HFFc6 (cell line): ENCODE measurements around the gene CCDC188. TPM values are rescaled to one million over a fixed set of nuclear protein-coding genes. Genes with fewer than 3 reads are reported as not detected.
A peak's percentile ranks its signal among the peaks of the same experiment; 100 is the strongest.

Experiments used
- DNase-seq: peaks from one replicate; pipeline ENCODE4 v3.0.0-alpha.2; 2018
- H3K27ac Mint-ChIP-seq: 2 replicates; pipeline ENCODE4 v1.8.0; 2020; ENCODE audit warnings: mild to moderate bottlenecking, mixed read lengths
- H3K27me3 Mint-ChIP-seq: 2 replicates; pipeline ENCODE4 v1.8.0; 2021; ENCODE audit warnings: mild to moderate bottlenecking, moderate library complexity, mixed read lengths; ENCODE audit not compliant: insufficient read depth
- H3K36me3 Mint-ChIP-seq: 2 replicates; pipeline ENCODE4 v1.8.0; 2021; ENCODE audit warnings: low read depth, mixed read lengths
- H3K4me1 Mint-ChIP-seq: 2 replicates; pipeline ENCODE4 v1.8.0; 2020; ENCODE audit warnings: low read depth, mixed read lengths
- H3K4me3 Mint-ChIP-seq: 2 replicates; pipeline ENCODE4 v1.8.0; 2020; ENCODE audit warnings: mild to moderate bottlenecking, moderate library complexity, mixed read lengths
- H3K9me3 Mint-ChIP-seq: 2 replicates; pipeline ENCODE4 v1.8.0; 2020; ENCODE audit warnings: mild to moderate bottlenecking, mixed read lengths
- CTCF ChIP-seq: fragments of 200-600 bp; sonication (generic); IDR thresholded peaks from 2 replicates; pipeline ENCODE4 v1.5.0; 2021; ENCODE audit warnings: antibody characterized with exemption, mild to moderate bottlenecking
- total RNA-seq, 6 experiments: library from RNA; stranded (reverse); fragmentation: NEBNext Ultra II Directional; extraction: Animal tissue kit (Norgen Biotek cat#: 25700); gene quantifications; 2 replicates in 1 of 6; 3 replicates in 5 of 6; pipeline ENCODE4 v1.2.3, GENCODE V29; 2021

CCDC188 gene
- total RNA-seq, 6 experiments from 2014 or later = 0.54 to 3.9 (median 2.8) TPM; not detected in 1

- Mint-ChIP-seq H3K27ac (no peak overlapping the region), H3K36me3 (no peaks in the 10 kb centered on the region), H3K9me3 (no peaks in the 10 kb centered on the region), H3K4me3 (no peak overlapping the region), H3K4me1 (no peaks in the 10 kb centered on the region), H3K27me3 (peaks cover 31% of the 10 kb centered on the region)
- DNase-seq = no peak
- no peak for TF ChIP-seq CTCF
Observed at GRCh38 chr22:20171288-20172140, 20.7 kb upstream of the CCDC188 start.

- Mint-ChIP-seq H3K4me3 (no peak overlapping the region), H3K36me3 (no peaks in the 10 kb centered on the region), H3K4me1 (no peaks in the 10 kb centered on the region), H3K27ac (no peak overlapping the region), H3K27me3 (peaks cover 28% of the 10 kb centered on the region), H3K9me3 (no peaks in the 10 kb centered on the region)
- no peak for DNase-seq
- TF ChIP-seq CTCF = no peak
Observed at GRCh38 chr22:20170170-20170569, 19.3 kb upstream of the CCDC188 start.

GRCh38 chr22:20169253-20169822, 18.5 kb upstream of the CCDC188 start:
- H3K4me1 Mint-ChIP-seq = no peaks in the 10 kb centered on the region
- no peak for DNase-seq
- peaks cover 28% of the 10 kb centered on the region for H3K27me3 Mint-ChIP-seq
- no peak overlapping the region for H3K27ac Mint-ChIP-seq
- TF ChIP-seq CTCF = peak; percentile 33
- no peak overlapping the region for H3K4me3 Mint-ChIP-seq
- H3K36me3 Mint-ChIP-seq = no peaks in the 10 kb centered on the region
- no peaks in the 10 kb centered on the region for H3K9me3 Mint-ChIP-seq

GRCh38 chr22:20167643-20168322, 16.9 kb upstream of the CCDC188 start:
- H3K27me3 Mint-ChIP-seq = peaks cover 23% of the 10 kb centered on the region
- no peaks in the 10 kb centered on the region for H3K9me3 Mint-ChIP-seq
- no peaks in the 10 kb centered on the region for H3K4me1 Mint-ChIP-seq
- no peak overlapping the region for H3K4me3 Mint-ChIP-seq
- H3K27ac Mint-ChIP-seq = no peak overlapping the region
- TF ChIP-seq CTCF = no peak
- H3K36me3 Mint-ChIP-seq = no peaks in the 10 kb centered on the region
- DNase-seq = no peak

- Mint-ChIP-seq H3K4me1 (no peaks in the 10 kb centered on the region), H3K4me3 (no peak overlapping the region), H3K27me3 (peaks cover 23% of the 10 kb centered on the region), H3K9me3 (no peaks in the 10 kb centered on the region), H3K27ac (no peak overlapping the region), H3K36me3 (no peaks in the 10 kb centered on the region)
- DNase-seq = no peak
- no peak for TF ChIP-seq CTCF
Observed at GRCh38 chr22:20166703-20167102, 15.8 kb upstream of the CCDC188 start.
